IMR-90 (cell line): ENCODE results near the gene LRFN2. TPM values are rescaled to one million over a fixed set of nuclear protein-coding genes. Genes with fewer than 3 reads are reported as not detected.

ENCODE experiments used
- ATAC-seq: fragments of 200-7000 bp; cut with Tn5 transposase; 2 replicates; pipeline ENCODE4 v1.9.1; 2020; ENCODE audit warnings: low read depth, mild to moderate bottlenecking, moderate library complexity
- BruUV-seq: library from RNA; stranded (reverse); fragments of 400-500 nt; replicated peaks from 2 replicates; lab custom pipeline; 2021; lab: Mats Ljungman, UMichigan
- CTCF ChIA-PET: fragments of 300-600 bp; formaldehyde crosslinking; extraction: SDS; loops from one replicate; lab custom pipeline; 2021; ENCODE audit warnings: antibody characterized with exemption; lab: Yijun Ruan, JAX
- POLR2A ChIA-PET: fragments of 300-600 bp; sonication (Branson Sonifier 250); formaldehyde crosslinking; loops from one replicate; lab custom pipeline; 2022; ENCODE audit warnings: antibody characterized with exemption; ENCODE audit not compliant: unreplicated experiment; lab: Charles Lee
- DNase-seq: peaks from one replicate; pipeline ENCODE4 v3.0.0; 2013
- H2AFZ ChIP-seq: replicated peaks from 2 replicates; pipeline ENCODE3; 2013; ENCODE audit warnings: low read length, mild to moderate bottlenecking; ENCODE audit not compliant: poor library complexity
- H2AK5ac ChIP-seq: 2 replicates; pipeline ENCODE4 v1.6.1; 2013; ENCODE audit warnings: low read depth, low read length, inconsistent platforms
- H2AK9ac ChIP-seq: replicated peaks from 2 replicates; pipeline ENCODE3; 2013; ENCODE audit warnings: mild to moderate bottlenecking, low read depth, low read length, moderate library complexity; ENCODE audit not compliant: poor library complexity
- H2BK120ac ChIP-seq: 2 replicates; pipeline ENCODE4 v1.6.1; 2013; ENCODE audit warnings: low read depth, low read length, inconsistent platforms
- H2BK15ac ChIP-seq: 3 replicates; pipeline ENCODE4 v1.6.1; 2013; ENCODE audit warnings: low read depth, low read length, inconsistent platforms
- H2BK20ac ChIP-seq: 2 replicates; pipeline ENCODE4 v1.6.1; 2013; ENCODE audit warnings: low read depth, mild to moderate bottlenecking, inconsistent platforms, low read length, moderate library complexity
- H2BK5ac ChIP-seq: 2 replicates; pipeline ENCODE4 v1.6.1; 2013; ENCODE audit warnings: mild to moderate bottlenecking, low read depth, low read length, inconsistent platforms; ENCODE audit not compliant: poor library complexity, severe bottlenecking
- H3K14ac ChIP-seq: replicated peaks from 2 replicates; pipeline ENCODE4 v1.6.1; 2013; ENCODE audit warnings: low read depth, low read length, inconsistent platforms
- H3K18ac ChIP-seq: 2 replicates; pipeline ENCODE4 v1.6.1; 2013; ENCODE audit warnings: low read depth, low read length, control low read depth
- H3K23ac ChIP-seq: 2 replicates; pipeline ENCODE4 v1.6.1; 2013; ENCODE audit warnings: low read depth, low read length, inconsistent platforms
- H3K27ac ChIP-seq: 2 replicates; pipeline ENCODE4 v1.5.1; 2013; ENCODE audit warnings: mild to moderate bottlenecking, control low read depth, low read length; ENCODE audit not compliant: insufficient read depth
- H3K27me3 ChIP-seq: 2 replicates; pipeline ENCODE4 v1.6.1; 2013; ENCODE audit warnings: low read length; ENCODE audit not compliant: control insufficient read depth, insufficient read depth
- H3K36me3 ChIP-seq: 2 replicates; pipeline ENCODE4 v1.6.1; 2013; ENCODE audit warnings: low read length, mixed read lengths; ENCODE audit not compliant: control insufficient read depth, insufficient read depth
- H3K4ac ChIP-seq: 2 replicates; pipeline ENCODE4 v1.6.1; 2013; ENCODE audit warnings: low read depth, low read length, inconsistent platforms
- H3K4me1 ChIP-seq: 2 replicates; pipeline ENCODE4 v1.6.1; 2013; ENCODE audit warnings: low read length, mixed read lengths; ENCODE audit not compliant: control insufficient read depth, insufficient read depth
- H3K4me2 ChIP-seq: 2 replicates; pipeline ENCODE4 v1.6.1; 2013; ENCODE audit warnings: low read depth, mild to moderate bottlenecking, control low read depth, low read length, moderate library complexity
- H3K4me3 ChIP-seq: 2 replicates; pipeline ENCODE4 v1.5.1; 2013; ENCODE audit warnings: low read depth, mild to moderate bottlenecking, control low read depth, low read length, moderate library complexity; ENCODE audit not compliant: insufficient read depth
- H3K56ac ChIP-seq: 2 replicates; pipeline ENCODE4 v1.6.1; 2013; ENCODE audit warnings: low read length, inconsistent platforms; ENCODE audit not compliant: insufficient read depth; ENCODE audit errors: extremely low read depth
- H3K79me1 ChIP-seq, 2 experiments: 2 replicates each; pipeline ENCODE4 v1.6.1; 2013; ENCODE audit warnings: low read length in 2 of 2, inconsistent platforms in 1 of 2, low read depth in 1 of 2
- H3K9ac ChIP-seq: 2 replicates; pipeline ENCODE4 v1.6.1; 2013; ENCODE audit warnings: low read depth, low read length, control low read depth
- H3K9me1 ChIP-seq: 2 replicates; pipeline ENCODE4 v1.6.1; 2013; ENCODE audit warnings: low read length, inconsistent platforms; ENCODE audit not compliant: insufficient read depth
- H3K9me3 ChIP-seq: 2 replicates; pipeline ENCODE4 v1.6.1; 2013; ENCODE audit warnings: low read length; ENCODE audit not compliant: control insufficient read depth, insufficient read depth
- H4K20me1 ChIP-seq: 2 replicates; pipeline ENCODE4 v1.6.1; 2013; ENCODE audit warnings: low read length, inconsistent platforms; ENCODE audit not compliant: insufficient read depth
- H4K5ac ChIP-seq: 2 replicates; pipeline ENCODE4 v1.6.1; 2013; ENCODE audit warnings: mild to moderate bottlenecking, low read depth, low read length, control low read depth
- H4K8ac ChIP-seq, 2 experiments: 2 replicates each; pipeline ENCODE4 v1.6.1; 2013; ENCODE audit warnings: low read depth in 2 of 2, low read length in 2 of 2, control low read depth in 1 of 2, inconsistent platforms in 1 of 2
- H4K91ac ChIP-seq: 2 replicates; pipeline ENCODE4 v1.6.1; 2013; ENCODE audit warnings: low read depth, low read length, inconsistent platforms; ENCODE audit not compliant: insufficient read depth
- CEBPB ChIP-seq: IDR thresholded peaks from 2 replicates; pipeline ENCODE4 v1.6.1; 2012; ENCODE audit warnings: low read depth, low read length, improper control_type of control experiment
- CHD1 ChIP-seq: IDR thresholded peaks from 2 replicates; pipeline ENCODE4 v1.6.1; 2012; ENCODE audit warnings: low read depth, low read length, improper control_type of control experiment
- FOS ChIP-seq: fragments of 150-350 bp; IDR thresholded peaks from 2 replicates; pipeline ENCODE4 v1.6.1; 2016; ENCODE audit warnings: low read depth, low read length
- MXI1 ChIP-seq: IDR thresholded peaks from 2 replicates; pipeline ENCODE4 v1.6.1; 2012; ENCODE audit warnings: low read depth, mild to moderate bottlenecking, low read length, moderate library complexity, borderline replicate concordance
- POLR2A ChIP-seq: IDR thresholded peaks from 2 replicates; pipeline ENCODE4 v1.6.1; 2012; ENCODE audit warnings: mild to moderate bottlenecking, low read depth, low read length
- RFX5 ChIP-seq: IDR thresholded peaks from 2 replicates; pipeline ENCODE4 v1.8.0; 2012; ENCODE audit warnings: low read depth, mild to moderate bottlenecking, low read length, moderate library complexity
- WGBS, 2 experiments: methylation state at CpG; one replicate each; pipeline versions ENCODE4 v1.1.5 to v1.1.7; 2013; ENCODE audit warnings: missing lambda C conversion rate in 2 of 2; ENCODE audit not compliant: insufficient read length in 1 of 2; ENCODE audit errors: extremely low coverage in 2 of 2; 5-methylcytosine and 5-hydroxymethylcytosine counted together
- dilution Hi-C: fragments of 300-500 bp; cut with HindIII; formaldehyde crosslinking; loops from one replicate; pipeline ENCODE4 v1.14.3; 2018; ENCODE audit warnings: low sequenced_read_pairs; ENCODE audit not compliant: unreplicated experiment
- in situ Hi-C: fragments of 300-500 bp; cut with MboI; formaldehyde crosslinking; loops from 3 replicates; pipeline ENCODE4 v1.14.3; 2019; ENCODE audit warnings: low sequenced_read_pairs, inconsistent platforms, mixed read lengths
- intact Hi-C: fragments of 100-400 bp; cut with micrococcal nuclease; formaldehyde crosslinking; loops from 2 replicates; pipeline ENCODE4 v1.10.0; 2022
- polyA plus RNA-seq, 3 experiments: library from polyadenylated mRNA; depleted of rRNA; stranded (reverse); fragments of >200 nt; gene quantifications; 2 replicates each; pipeline ENCODE4 v1.2.3, GENCODE V29; 2012; ENCODE audit warnings: low replicate concordance in 1 of 3
- total RNA-seq: library from RNA; depleted of rRNA; stranded (reverse); fragments of >200 nt; gene quantifications from 2 replicates; pipeline ENCODE4 v1.2.3, GENCODE V29; 2012

LRFN2 gene
- total and polyA plus RNA-seq, 2 of the 4 experiments (the other 2 are of a cell fraction), result not detected

DNA sequence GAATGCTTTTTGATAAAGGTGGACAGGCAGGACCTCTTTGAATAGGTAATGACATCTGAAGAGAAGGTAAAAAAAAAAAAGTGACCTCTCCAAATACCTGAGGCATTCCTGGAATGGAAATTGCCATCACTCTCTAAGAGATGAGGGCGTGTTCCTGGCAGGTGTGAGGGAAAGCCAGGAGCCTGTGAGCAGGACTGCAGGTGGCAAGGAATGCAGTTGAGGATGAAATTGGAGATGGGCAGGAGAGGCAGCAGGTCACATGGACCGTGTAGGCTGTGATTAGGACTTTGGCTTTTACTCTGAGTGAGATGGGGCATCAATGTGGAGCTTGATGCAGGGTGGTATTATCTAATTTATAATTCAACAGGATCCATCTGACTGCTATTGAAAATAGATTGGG is 227.4 kb downstream of the LRFN2 start:
- no peak overlapping the region for H4K91ac ChIP-seq
- intact Hi-C loops (no loop called here), dilution Hi-C loops (no loop called here), in situ Hi-C loops (no loop called here)
- H3K9me1 ChIP-seq, result no peaks in the 10 kb centered on the region
- H3K14ac ChIP-seq, result no peak overlapping the region
- no peak overlapping the region for H2BK20ac ChIP-seq
- H3K4me1 ChIP-seq, result no peaks in the 10 kb centered on the region
- TF ChIP-seq POLR2A, result no peak
- TF ChIP-seq MXI1, result no peak
- no peak for TF ChIP-seq RFX5
- TF ChIP-seq CHD1, result no peak
- no peak for TF ChIP-seq CEBPB
- TF ChIP-seq FOS, result no peak
- H2AK5ac ChIP-seq, result no peak overlapping the region
- no peak overlapping the region for H4K8ac ChIP-seq
- no peak overlapping the region for H3K4me2 ChIP-seq
- no peak overlapping the region for H3K23ac ChIP-seq
- no peaks in the 10 kb centered on the region for H3K9me3 ChIP-seq
- BruUV-seq, result no TSS peak
- no peak overlapping the region for H2BK120ac ChIP-seq
- no peak overlapping the region for H3K9ac ChIP-seq
- ATAC-seq (no peak), DNase-seq (no peak)
- no peak overlapping the region for H3K56ac ChIP-seq
- H4K5ac ChIP-seq, result no peak overlapping the region
- no peak overlapping the region for H2BK15ac ChIP-seq
- no peaks in the 10 kb centered on the region for H3K27me3 ChIP-seq
- no peak overlapping the region for H2AFZ ChIP-seq
- H3K18ac ChIP-seq, result no peak overlapping the region
- H3K79me1 ChIP-seq, result no peaks in the 10 kb centered on the region
- no peak overlapping the region for H3K4me3 ChIP-seq
- H3K4ac ChIP-seq, result no peak overlapping the region
- H2BK5ac ChIP-seq, result no peak overlapping the region
- CTCF ChIA-PET, result no interaction called here
- H2AK9ac ChIP-seq, result no peak overlapping the region
- no peaks in the 10 kb centered on the region for H3K36me3 ChIP-seq
- H3K27ac ChIP-seq, result no peak overlapping the region
- WGBS, 2 experiments, result 0% methylated on average over 1 of the region's 2 CpGs; no CpG with 5 or more reads in 1 of the 2 experiments
- POLR2A ChIA-PET, result no interaction called here
- H4K20me1 ChIP-seq, result no peaks in the 10 kb centered on the region
